ENCODE data around the gene RPL19.
"Not testable (repeated sequence)": the region's sequence is repeated elsewhere in the genome, so short reads cannot be mapped to it uniquely, and the experiment has no call there.

RPL19 gene

DNA sequence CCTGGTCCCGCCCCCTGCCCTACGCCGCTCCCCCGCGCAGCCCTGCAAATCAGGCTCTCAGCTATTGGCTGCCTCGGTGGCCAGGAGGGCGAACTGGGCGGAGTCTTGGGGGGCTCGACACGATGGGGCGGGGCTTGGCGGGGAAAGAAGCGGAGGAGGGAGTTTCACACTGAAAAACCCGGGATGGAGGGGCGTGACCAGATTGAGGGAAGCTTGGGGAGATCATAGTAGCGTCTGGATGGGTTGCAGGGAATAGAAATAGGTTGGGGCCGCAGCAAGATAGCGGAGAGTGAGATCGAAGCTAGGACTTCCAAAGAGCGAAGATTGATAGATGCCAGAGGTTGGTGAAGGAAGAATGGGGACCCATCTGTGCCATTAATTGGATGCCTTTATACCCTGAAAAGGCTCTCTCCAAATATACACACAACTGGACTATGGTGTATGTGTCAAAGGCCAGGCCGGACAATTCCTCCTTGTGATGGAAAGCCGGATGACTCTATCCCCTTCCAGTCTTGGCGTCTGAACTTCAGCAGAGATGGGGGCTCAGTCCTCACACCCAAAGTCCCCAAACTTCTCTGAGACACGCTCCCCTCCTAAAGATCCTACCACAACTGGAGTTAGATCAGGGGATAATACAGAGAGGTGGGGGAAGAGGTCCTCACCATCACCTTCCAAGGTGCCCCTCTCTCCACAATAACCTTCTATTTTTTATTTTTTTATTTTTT lies 26.0 kb downstream of the RPL19 start:
- peak; percentile 90 for DNase-seq

DNA sequence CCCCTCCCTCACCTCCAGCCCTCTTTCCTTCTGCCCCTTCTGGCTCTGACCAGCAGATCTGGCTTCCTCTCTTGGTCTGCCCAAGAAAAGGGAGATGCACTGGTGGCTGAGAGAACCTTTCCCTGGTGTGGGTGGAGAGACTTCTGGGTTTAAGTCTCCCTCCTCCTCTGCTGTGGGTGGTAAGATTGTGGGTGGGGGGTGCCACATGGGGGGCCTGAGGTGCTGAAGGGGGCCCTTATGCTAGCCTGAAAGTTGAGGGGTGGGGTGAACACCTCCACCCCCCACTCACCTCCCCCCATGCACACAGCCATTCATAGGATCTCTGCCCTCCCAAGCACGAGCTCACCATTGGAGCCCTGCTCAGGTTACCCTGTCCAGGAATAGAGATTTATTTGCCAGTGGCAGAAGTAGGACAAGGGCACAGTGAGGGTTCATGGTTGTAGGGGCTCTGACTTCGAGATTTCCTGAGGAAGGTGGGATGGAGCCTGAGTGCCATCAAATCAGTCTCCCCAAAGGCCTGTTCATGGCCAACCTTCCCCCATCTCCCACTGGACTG lies 27.4 kb downstream of the RPL19 start:
- no peak for DNase-seq

DNA sequence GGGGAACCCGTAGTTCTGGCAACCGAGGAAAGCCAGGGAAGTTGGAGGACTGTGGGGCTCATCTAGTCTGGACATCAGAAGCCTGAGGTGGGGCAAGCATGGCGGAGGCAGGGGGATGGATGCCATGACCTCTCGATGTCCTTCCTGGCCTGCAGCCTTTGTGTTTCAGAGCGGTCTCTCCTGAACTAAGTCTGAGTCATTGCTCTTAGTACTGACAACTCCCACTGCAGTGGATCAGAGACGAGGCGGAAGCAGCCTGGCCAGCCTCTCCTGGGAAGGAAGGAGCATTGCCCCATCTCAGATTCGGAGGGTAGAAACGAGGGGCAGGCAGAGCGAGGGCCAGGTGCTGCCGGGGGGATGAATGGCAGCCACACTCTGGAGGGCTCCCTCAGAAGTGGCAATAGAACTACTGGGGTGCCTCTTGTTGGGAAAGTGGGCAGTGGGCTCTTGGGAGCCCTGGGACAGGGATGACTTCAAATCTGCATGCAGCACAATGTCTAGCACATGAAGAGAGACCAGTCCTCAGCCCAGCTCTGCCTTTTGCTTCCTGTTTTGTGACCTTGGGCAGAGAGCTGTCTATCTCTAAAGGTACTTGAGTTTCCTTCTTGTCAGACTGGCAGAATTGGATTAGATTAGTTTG lies 29.3 kb downstream of the RPL19 start:
- DNase-seq, result no peak

DNA sequence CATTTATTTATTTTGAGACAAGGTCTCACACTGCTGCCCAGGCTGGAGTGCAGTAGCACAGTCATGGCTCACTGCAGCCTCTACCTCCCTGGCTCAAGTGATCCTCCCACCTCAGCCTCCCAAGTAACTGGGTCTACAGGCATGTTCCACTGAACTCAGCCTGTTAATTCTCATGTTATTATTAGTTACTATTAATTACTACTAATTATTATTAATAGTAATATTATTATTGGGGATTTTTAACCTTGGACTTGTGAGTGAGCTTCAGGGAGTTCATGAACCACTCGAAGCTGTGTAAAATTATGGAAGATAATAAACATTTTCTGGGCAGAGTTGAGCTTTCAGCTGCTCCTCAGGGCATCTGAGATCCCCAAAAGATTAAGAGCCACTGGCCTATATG lies 30.3 kb downstream of the RPL19 start:
- no peak for DNase-seq

DNA sequence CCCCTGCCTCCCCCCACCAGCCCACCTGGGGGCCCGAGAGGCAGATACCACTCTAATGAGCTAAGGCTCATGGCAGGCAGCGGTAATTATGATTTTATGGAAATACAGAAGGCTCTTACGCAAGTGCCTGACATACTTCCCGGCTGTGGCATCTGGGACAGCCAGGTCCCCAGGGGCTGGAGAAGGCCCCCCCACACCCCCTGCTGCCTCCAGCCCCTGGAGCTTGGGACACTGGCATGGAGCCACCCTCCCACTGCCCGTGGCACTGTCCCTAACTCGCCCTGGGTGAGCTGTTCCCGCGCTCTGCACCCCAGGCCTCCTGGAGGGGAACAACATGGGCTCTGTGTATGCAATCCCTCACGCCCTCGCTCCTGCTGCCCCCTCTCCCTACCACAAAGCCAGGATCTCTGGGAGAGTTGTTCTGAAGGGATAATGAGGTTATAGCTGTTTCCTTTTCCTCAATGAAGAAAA lies 31.0 kb downstream of the RPL19 start:
- no peak for DNase-seq

DNA sequence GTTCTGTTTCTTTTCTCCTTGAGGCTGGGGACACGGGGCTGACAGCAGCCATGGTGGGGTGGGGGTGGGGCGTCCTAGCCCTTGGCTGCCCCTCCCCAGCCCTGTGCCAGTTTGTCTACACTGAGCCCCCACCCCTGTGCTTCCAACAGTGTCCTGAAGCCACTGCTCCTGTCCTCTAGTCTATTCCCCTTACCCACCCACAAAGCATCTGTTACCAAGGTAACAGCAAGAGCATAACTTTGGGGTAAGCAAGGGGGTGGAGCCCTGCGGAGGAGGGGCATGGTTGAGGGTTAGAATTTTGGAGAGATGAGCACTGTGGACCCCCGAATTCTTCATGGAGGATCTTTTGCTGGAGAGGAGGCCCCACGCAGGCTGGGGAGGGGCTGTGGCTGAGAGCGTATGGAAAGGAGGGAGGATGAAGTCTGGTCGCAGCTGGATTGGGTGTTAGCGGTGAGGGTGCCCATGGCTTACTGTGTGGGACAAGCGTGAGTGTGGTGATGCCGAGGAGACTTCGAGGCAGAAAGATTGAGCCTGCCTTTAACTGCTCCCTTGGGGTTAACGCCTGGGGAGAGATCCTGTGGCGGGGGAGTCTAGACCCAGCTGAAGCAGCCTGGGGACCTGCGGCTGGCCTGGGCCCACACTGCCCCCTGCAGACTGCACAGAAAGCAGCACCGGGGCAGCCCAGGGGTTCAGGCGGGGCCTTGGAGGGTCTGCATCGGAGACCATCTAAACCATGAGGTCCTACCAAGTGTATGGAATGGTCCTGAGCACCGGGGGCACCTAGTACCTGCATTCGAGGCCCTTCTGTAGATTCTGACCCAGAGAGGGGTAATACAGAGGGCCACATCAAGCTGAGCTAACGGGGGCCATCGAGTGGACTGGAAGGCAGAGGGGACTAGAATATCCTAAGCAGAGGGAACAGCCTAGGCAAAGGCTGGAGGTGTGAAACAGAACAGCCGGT lies 31.8 kb downstream of the RPL19 start:
- peak; percentile 67 for DNase-seq

DNA sequence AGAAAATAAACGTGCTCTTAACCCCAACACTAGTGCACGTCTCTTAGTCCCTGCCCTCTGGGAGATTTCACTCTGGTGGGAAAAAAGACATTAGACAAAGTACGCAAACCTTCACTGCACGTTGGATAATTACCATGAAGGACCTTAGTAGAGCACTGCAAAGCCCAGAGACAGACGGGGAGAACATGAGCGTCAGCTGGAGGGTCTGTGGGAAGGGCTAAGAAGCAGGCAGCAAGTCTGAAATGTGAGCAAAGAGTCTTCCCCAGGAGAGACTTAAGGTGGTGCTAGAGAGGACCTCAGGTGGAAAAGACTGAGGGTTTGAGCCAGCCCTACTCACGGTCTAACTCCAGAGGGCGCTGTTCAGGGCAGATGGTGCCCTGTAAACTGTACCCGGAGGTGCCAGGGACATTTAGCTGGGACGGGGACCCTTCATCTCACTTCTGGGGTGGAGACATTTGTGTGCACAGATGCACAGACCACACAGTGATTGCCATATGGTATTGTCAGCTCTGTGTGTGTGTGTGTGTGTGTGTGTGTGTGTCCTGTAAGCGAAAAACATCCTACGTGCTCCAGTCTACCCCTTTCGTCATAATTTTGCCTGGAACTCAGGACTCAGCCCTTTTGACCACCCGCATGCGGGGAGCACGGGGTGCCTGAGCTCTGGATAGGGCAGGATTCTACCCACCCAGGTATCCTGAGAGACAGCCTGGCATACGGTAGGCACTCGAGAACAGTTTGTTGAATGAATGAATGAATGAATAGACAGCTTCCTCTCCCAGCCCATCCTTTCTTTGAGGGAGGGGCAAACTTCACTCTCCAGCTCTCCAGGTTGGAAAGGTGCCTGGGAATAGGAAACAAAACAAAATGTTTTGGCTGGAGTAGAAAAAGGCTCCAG lies 35.7 kb downstream of the RPL19 start:
- no peak for DNase-seq

DNA sequence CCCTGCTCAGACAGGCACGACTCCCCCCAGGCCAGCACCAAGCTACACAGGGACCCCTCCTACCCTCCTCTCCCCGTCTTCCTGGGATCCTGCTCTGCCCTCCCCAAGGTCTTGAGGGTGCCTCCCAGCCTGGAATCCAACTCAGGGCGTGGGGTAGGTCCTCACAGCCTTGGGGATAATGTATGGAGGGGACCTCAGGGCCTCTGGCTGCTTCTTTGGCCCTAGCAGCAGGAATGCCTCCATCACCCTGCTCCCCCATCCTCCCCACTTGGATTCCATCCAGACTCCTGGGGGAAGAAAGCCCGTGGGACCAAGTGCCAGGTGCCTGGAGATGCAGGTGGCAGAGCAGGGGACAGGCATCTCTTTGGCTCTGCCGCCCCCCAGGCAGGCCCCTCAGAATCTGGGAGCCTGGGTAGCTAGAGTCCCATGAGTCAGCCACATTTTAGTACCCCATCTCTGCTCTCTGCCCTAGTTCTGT lies 36.4 kb downstream of the RPL19 start:
- no peak for DNase-seq

DNA sequence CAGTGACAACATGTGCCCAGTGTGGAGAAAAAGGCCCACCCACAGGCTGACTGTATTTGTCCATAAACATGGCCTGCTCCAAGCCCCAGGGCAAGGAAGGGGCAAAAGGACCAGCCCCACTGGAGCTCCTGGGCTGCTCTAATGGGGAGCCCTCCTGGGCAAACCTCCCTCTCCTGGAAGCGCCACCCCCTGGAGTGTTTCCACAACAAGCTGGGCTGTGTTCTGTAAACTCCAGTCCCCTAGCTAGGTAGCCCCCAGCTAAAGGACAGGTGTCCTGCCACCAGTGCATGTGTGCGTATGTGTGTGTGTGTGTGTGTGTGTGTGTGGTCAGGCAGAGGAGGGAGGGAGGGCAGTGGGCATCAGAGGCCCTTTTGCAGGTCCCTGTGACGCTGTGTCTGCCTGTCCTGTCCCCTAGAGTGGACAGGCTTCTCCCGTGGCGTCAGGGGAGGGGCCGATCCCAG lies 36.9 kb downstream of the RPL19 start:
- DNase-seq, result no peak

DNA sequence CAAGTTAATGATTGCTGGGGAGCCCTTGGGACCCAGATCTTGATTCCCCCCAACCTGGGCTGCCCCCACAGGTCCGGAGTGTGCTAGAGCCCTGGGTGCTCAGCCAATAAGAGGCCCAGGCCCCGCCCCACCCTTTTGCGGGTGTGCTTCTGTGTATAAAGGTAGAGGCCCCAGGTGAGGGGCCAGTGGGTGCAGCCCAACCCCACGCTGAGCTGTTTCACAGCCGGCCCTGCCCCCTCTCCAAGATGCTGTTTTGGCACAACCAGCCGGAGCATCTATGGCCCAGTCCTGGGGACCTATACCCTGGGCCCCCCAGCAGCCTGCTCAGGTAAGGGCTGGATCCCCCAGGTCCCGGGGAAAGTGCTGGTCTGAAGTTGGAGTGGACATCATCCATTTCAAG lies 37.5 kb downstream of the RPL19 start:
- DNase-seq, result no peak

DNA sequence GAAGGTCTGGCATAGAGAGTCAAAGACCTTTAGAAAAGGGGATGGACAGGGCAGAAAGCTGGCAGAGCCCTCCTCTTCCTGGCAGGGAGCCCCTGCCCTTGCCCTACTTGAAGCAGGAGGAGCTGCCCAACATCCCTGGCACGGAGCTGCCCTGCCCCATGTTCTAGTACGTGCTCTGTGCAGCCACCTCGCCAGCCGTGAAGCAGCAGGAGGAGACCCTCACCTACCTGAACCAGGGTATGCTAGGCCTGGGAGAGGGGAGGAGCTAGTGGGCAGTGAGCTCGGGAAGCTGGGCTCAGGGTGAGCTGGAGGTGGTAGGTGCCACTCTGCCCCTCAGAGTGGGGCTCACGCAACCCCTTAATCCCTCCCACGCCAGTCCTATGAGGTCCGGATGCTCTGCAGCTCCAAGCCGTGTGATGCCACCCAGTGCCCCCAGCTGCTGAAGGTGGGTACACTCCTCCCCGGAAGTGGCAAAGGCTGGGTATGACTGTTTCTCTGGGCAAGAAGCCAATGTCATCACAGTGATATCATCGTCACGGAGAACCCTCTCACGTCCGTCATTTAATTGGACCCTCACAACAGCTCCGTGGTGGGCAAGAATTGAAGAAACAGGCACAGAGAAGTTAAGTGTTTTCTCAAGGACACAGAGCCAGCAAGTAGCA lies 38.4 kb downstream of the RPL19 start:
- no peak for DNase-seq

DNA sequence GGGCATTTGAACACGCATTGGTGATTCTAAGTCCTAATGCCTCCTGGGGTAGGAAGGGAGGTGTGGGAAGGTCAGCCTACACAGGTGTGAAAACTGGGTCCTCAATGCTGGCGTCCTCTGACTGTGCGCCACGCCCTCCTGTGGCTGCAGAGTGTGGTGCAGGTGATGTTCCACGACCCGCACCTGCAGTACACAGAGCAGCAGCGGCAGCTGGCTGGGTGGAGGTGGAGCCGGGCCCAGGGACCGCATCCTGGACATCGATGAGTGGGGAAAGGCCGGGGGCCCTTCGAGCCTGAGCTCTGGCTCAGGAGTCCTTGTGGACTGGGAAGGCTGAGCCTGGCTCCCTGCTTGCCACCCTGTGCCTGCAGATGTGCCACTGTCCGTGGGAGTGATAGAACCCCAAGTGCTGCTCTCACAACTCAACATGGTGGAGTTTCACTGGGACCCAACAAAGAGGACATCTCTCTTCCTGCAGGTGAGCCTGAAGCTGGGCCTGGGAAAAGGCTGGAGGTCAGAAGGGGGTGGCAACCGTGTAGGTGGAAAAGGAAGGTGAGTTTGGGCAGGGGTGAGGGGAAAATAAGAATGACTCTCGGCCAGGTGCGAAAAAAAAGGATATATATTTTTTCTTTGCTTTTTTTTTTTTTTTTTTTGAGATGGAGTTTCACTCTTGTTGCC lies 39.7 kb downstream of the RPL19 start:
- no peak for DNase-seq

DNA sequence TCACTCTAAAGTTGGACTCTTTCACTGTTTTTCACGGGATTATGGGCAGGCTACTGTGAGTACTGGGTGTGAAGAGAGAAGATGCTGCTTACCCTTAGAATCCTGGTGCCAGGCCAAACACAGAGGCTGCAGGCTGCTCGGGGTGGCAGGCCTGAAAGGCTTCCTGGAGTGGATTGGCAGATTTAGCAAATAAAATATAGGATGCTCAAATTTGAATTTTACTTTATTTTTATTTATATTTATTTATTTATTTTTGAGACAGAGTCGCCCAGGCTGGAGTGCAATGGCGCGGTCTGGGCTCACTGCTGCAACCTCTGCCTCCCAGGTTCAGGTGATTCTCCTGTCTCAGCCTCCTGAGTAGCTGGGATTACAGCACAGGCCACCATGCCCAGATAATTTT lies 40.5 kb downstream of the RPL19 start:
- no peak for DNase-seq

DNA sequence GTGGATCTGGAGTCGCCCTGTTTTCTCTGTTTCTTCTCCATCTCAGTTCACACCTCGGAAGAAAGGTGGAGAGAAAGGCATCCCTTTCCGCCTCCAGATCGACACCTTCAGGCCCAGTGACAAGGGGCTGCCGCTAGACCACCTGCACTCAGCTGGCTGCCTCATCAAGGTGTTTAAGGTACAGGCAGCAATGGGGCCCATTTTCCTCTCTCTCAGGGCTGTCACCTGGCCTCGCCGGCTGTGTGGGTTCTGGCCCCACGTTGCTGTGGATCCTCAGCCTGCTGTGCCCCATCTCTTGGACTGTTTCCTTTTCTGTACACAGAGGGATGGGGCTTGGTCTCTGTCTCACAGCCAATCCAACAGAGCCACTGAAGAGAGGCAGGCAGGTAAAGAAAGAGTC lies 43.1 kb downstream of the RPL19 start:
- DNase-seq, result no peak

DNA sequence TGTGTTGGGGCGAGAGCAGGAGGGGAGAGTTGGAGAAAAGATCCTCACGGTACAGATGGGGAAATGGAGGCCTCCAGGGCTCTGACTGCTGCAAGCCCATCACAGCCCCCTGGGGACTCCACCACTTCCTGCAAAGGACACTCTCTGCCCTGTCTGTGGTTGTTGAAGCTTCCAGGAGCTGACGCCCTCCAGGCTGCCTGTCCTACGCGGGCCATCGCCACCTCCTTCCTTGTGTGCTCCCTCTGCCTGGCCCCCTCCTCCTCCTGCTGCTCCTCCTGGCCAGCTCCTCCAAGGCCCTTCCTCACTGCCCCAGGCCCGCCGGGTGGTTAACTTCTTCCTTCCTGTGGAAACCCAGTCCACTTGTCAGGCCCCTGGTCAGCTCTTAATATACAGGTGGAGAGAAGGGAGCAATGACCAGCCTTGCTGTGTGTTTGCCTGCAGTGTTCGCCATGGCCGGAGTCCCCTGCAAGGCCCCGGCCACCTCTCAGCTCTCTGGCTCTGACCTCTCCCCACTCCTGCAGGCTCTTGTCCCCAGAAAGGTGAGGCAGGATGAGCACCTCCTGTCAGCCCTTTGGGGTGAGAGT lies 44.0 kb downstream of the RPL19 start:
- DNase-seq, result peak; percentile 55

DNA sequence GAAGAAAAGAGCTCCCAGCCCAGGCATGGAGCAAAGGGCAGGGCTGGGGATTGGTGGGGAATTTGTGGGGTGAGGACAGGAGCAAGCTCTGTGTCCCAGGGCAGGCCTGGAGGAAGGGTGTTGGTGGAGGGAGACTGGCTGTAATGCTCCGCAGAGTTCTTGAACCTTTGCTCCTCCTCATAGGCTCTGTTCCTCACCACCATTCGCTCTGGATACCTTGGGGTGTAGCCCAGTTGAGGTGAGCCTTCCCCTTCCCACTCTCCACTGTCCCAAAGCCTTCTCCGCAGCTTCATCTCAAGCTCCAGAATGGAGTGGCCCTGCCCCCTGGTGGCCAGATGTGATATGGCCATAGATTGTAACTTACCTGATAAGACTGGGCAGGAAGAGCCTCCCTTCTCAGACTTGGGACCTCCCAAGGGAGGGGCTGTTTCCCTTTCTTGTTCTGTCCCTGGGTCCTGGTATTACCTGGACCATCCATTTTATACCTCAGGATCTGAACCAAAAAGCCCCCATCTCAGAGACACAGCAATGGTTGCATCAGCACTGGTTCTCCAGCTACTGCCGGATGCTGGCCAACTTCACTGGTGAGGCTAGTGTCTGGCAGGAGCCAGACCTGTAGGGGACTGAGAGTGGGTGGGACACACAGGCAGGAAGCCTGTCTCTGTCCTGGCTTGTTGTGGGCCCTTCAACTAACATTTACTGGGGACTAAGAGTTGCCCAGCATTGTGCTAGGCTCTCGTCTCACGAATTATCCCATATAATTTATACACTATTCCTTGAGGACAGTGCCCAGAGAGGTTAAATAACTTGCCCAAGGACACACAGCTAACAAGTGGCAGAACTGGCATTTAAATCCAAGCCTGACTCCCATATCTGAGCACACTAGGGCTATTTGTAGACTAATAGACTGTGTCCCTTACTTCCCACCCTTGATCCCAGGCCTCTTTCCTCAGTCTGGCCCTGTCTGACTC lies 44.8 kb downstream of the RPL19 start:
- DNase-seq, result peak; percentile 89

DNA sequence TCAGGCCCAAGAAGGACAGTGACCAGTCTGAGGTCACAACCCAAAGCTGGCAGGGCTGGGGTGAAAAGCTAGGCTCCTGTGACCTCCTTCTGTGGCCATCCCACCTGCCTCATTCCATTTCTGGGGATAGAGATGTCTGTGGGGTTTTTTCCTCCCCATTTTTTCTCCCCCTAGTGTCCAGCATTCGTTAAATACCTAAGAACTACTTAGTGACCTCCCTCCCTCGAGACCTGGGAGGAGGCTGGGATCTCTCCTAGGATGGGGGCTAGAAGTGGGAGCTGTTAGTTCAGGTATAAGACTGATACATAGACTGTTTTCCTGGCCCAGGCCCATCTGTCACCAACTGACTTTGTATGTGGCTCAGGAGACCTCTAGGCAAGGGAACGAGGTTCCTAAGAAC lies 46.2 kb downstream of the RPL19 start:
- no peak for DNase-seq

DNA sequence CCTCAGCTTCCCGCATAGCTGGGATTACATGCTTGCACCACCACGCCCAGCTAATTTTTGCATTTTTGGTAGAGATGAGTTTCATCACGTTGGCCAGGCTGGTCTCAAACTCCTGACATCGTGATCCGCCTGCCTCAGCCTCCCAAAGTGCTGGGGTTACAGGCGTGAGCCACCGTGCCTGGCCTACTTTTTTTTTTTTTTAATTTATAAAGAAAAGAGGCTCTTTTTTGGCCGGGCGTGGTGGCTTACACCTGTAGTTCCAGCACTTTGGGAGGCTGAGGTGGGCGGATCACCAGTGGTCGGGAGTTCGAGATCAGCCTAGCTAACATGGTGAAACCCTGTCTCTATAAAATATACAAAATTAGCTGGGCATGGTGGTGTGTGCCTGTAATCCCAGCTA lies 50.0 kb downstream of the RPL19 start:
- DNase-seq, result not testable (repeated sequence)

DNA sequence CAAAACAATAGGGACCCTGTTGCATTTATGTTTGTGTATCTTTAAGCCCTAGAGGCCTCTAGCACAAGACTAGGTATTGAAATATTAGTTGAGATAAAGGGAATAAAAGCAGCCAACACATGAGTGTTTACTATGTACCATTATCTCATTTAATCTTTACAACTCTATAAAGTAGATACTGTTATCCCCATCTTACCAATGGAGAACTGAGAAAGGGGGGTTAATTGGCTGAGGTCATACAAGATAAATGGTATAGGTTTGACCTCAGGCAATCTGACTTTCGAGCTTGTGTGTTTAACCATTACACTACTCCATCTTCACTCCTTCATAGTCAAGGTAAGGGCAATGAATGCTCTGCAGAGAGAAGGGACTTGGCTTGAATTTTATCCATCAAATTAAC lies 51.9 kb downstream of the RPL19 start:
- DNase-seq, result no peak
